H1 (cell line): ENCODE data around the gene SLC17A8. TPM values are rescaled to one million over a fixed set of nuclear protein-coding genes. Genes with fewer than 3 reads are reported as not detected.

Experiments
- CTCF ChIA-PET: fragments of 300-600 bp; sonication (Branson Sonifier 250); formaldehyde crosslinking; loops from one replicate; lab custom pipeline; 2021; ENCODE audit not compliant: partially characterized antibody; lab: Charles Lee
- POLR2A ChIA-PET: fragments of 300-600 bp; sonication (Branson Sonifier 250); formaldehyde crosslinking; loops from one replicate; lab custom pipeline; 2021; ENCODE audit warnings: inconsistent platforms; ENCODE audit not compliant: partially characterized antibody; lab: Charles Lee
- DNase-seq, 2 experiments: peaks; one replicate each; pipeline versions ENCODE4 v3.0.0 to v3.0.0-alpha.2; 2010 to 2022; ENCODE audit warnings: low spot score in 2 of 2, low read depth in 1 of 2, mixed read lengths in 1 of 2
- FAIRE-seq: peaks from 2 replicates; lab custom pipeline; 2011; peaks lifted over from hg19 to GRCh38; lab: Jason Lieb, UNC
- H2AFZ ChIP-seq: 2 replicates; pipeline ENCODE4 v1.8.1; 2012; ENCODE audit warnings: low read length, inconsistent platforms
- H2AK5ac ChIP-seq: 2 replicates; pipeline ENCODE4 v1.6.1; 2013; ENCODE audit warnings: low read depth, low read length
- H2BK120ac ChIP-seq: replicated peaks from 2 replicates; pipeline ENCODE3; 2013; ENCODE audit warnings: low read depth, low read length, inconsistent platforms
- H2BK12ac ChIP-seq: 2 replicates; pipeline ENCODE4 v1.6.1; 2013; ENCODE audit warnings: low read depth, low read length
- H2BK15ac ChIP-seq: 2 replicates; pipeline ENCODE4 v1.6.1; 2013; ENCODE audit warnings: low read length
- H2BK20ac ChIP-seq: 2 replicates; pipeline ENCODE4 v1.6.1; 2013; ENCODE audit warnings: low read length
- H2BK5ac ChIP-seq: 2 replicates; pipeline ENCODE4 v1.6.1; 2013; ENCODE audit warnings: low read depth, low read length
- H3K14ac ChIP-seq: 2 replicates; pipeline ENCODE4 v1.6.1; 2013; ENCODE audit warnings: inconsistent platforms; ENCODE audit not compliant: insufficient read length
- H3K18ac ChIP-seq: 2 replicates; pipeline ENCODE4 v1.6.1; 2013; ENCODE audit warnings: low read length; ENCODE audit errors: extremely low read depth
- H3K23ac ChIP-seq: 2 replicates; pipeline ENCODE4 v1.6.1; 2013; ENCODE audit warnings: inconsistent platforms; ENCODE audit not compliant: insufficient read length
- H3K23me2 ChIP-seq: 2 replicates; pipeline ENCODE4 v1.6.1; 2013; ENCODE audit warnings: low read depth, low read length
- H3K27ac ChIP-seq: 2 replicates; pipeline ENCODE4 v1.6.1; 2011; ENCODE audit warnings: low read depth, low read length, inconsistent platforms
- H3K27me3 ChIP-seq, 4 experiments: replicated peaks in 1 of 4; 1 replicate in 1 of 4; 2 replicates in 3 of 4; pipeline versions ENCODE4 v1.6.1 to v1.8.1; 2011 to 2013; ENCODE audit warnings: low read length in 3 of 4, mild to moderate bottlenecking in 3 of 4, inconsistent platforms in 2 of 4, mixed read lengths in 2 of 4, moderate library complexity in 1 of 4; ENCODE audit not compliant: control insufficient read depth in 3 of 4, insufficient read depth in 3 of 4; ENCODE audit errors: extremely low read depth in 1 of 4
- H3K36me3 ChIP-seq, 4 experiments: 2 replicates each; pipeline versions ENCODE4 v1.6.1 to v1.8.1; 2011 to 2013; ENCODE audit warnings: mild to moderate bottlenecking in 4 of 4, low read length in 3 of 4, moderate library complexity in 2 of 4, control low read depth in 1 of 4, inconsistent platforms in 1 of 4; ENCODE audit not compliant: insufficient read depth in 4 of 4, control insufficient read depth in 2 of 4
- H3K4ac ChIP-seq: replicated peaks from 2 replicates; pipeline ENCODE3; 2013; ENCODE audit warnings: low read length, low read depth, mixed read lengths, inconsistent platforms; ENCODE audit not compliant: insufficient read length
- H3K4me1 ChIP-seq, 4 experiments: replicated peaks in 1 of 4; 1 replicate in 1 of 4; 2 replicates in 3 of 4; pipeline versions ENCODE4 v1.6.1 to v1.8.1; 2011 to 2013; ENCODE audit warnings: low read length in 3 of 4, inconsistent platforms in 2 of 4, mixed read lengths in 1 of 4; ENCODE audit not compliant: insufficient read depth in 4 of 4, control insufficient read depth in 3 of 4
- H3K4me2 ChIP-seq, 2 experiments: 2 replicates each; pipeline versions ENCODE4 v1.6.1 to v1.8.1; 2011 to 2013; ENCODE audit warnings: low read depth in 2 of 2, low read length in 2 of 2, control low read depth in 1 of 2, inconsistent platforms in 1 of 2, mild to moderate bottlenecking in 1 of 2; ENCODE audit not compliant: insufficient read depth in 1 of 2
- H3K4me3 ChIP-seq, 4 experiments: fragments of 200-600, 300-600 bp in 1 of 4; sonication (generic), shearing (Covaris generic), sonication (Bioruptor Twin) in 1 of 4; 2 replicates each; pipeline versions ENCODE4 v1.5.1 to v1.8.1; 2011 to 2016; ENCODE audit warnings: low read length in 4 of 4, low read depth in 3 of 4, control low read depth in 2 of 4, inconsistent platforms in 2 of 4, mild to moderate bottlenecking in 2 of 4, mixed read lengths in 1 of 4, moderate library complexity in 1 of 4; ENCODE audit not compliant: insufficient read depth in 2 of 4; ENCODE audit errors: extremely low read depth in 1 of 4
- H3K56ac ChIP-seq: replicated peaks from 2 replicates; pipeline ENCODE3; 2013; ENCODE audit warnings: low read depth, mild to moderate bottlenecking, mixed read lengths, low read length, inconsistent platforms; ENCODE audit not compliant: insufficient read length
- H3K79me1 ChIP-seq: 2 replicates; pipeline ENCODE4 v1.6.1; 2013; ENCODE audit warnings: low read depth, low read length, control low read depth
- H3K79me2 ChIP-seq, 2 experiments: 2 replicates each; pipeline versions ENCODE4 v1.6.1 to v1.8.1; 2012 to 2013; ENCODE audit warnings: low read length in 2 of 2, mild to moderate bottlenecking in 2 of 2, inconsistent platforms in 1 of 2; ENCODE audit not compliant: insufficient read depth in 2 of 2, control insufficient read depth in 1 of 2
- H3K9ac ChIP-seq, 4 experiments: replicated peaks in 1 of 4; 1 replicate in 1 of 4; 2 replicates in 3 of 4; pipeline versions ENCODE4 v1.6.1 to v1.8.1; 2011 to 2013; ENCODE audit warnings: low read depth in 3 of 4, low read length in 3 of 4, control low read depth in 2 of 4, mild to moderate bottlenecking in 2 of 4, moderate library complexity in 2 of 4, inconsistent platforms in 1 of 4; ENCODE audit errors: extremely low read depth in 1 of 4
- H3K9me3 ChIP-seq, 2 experiments: 2 replicates each; pipeline versions ENCODE4 v1.6.1 to v1.8.1; 2012 to 2013; ENCODE audit warnings: mild to moderate bottlenecking in 2 of 2, moderate library complexity in 2 of 2, control low read depth in 1 of 2, inconsistent platforms in 1 of 2, low read depth in 1 of 2, low read length in 1 of 2, mixed read lengths in 1 of 2; ENCODE audit not compliant: insufficient read depth in 2 of 2
- H4K20me1 ChIP-seq, 2 experiments: replicated peaks in 1 of 2; 2 replicates each; pipeline versions ENCODE3 to v1.8.1; 2011 to 2013; ENCODE audit warnings: inconsistent platforms in 2 of 2, low read length in 2 of 2, mild to moderate bottlenecking in 1 of 2; ENCODE audit not compliant: insufficient read depth in 2 of 2, control insufficient read depth in 1 of 2
- H4K5ac ChIP-seq: 2 replicates; pipeline ENCODE4 v1.6.1; 2013; ENCODE audit warnings: low read length, low read depth, mixed read lengths, inconsistent platforms; ENCODE audit not compliant: insufficient read length
- H4K8ac ChIP-seq: 2 replicates; pipeline ENCODE4 v1.8.0; 2013; ENCODE audit warnings: mild to moderate bottlenecking, moderate library complexity, low read length, inconsistent platforms; ENCODE audit not compliant: insufficient read depth; ENCODE audit errors: extremely low read depth
- H4K91ac ChIP-seq: replicated peaks from 2 replicates; pipeline ENCODE3; 2013; ENCODE audit warnings: low read length, mixed read lengths, inconsistent platforms; ENCODE audit not compliant: insufficient read length
- MAX ChIP-seq: IDR thresholded peaks from 2 replicates; pipeline ENCODE4 v1.6.1; 2012; ENCODE audit warnings: inconsistent platforms
- RXRA ChIP-seq: IDR thresholded peaks from 2 replicates; pipeline ENCODE4 v1.6.1; 2011; ENCODE audit warnings: low read depth, mild to moderate bottlenecking, low read length, moderate library complexity; ENCODE audit not compliant: insufficient read depth
- TEAD4 ChIP-seq: IDR thresholded peaks from 2 replicates; pipeline ENCODE4 v1.6.1; 2012; ENCODE audit warnings: low read depth, low read length, inconsistent platforms, mixed read lengths
- USF2 ChIP-seq: IDR thresholded peaks from 2 replicates; pipeline ENCODE4 v1.6.1; 2011; ENCODE audit warnings: low read length, improper control_type of control experiment
- YY1 ChIP-seq: IDR thresholded peaks from 2 replicates; pipeline ENCODE4 v1.6.1; 2011; ENCODE audit warnings: low read depth, mild to moderate bottlenecking, low read length
- WGBS, 2 experiments: shearing (Covaris generic) in 1 of 2; methylation state at CpG; one replicate each; pipeline versions ENCODE4 v1.1.6 to v1.1.7; 2013 to 2015; ENCODE audit warnings: low lambda C conversion rate in 2 of 2, mixed read lengths in 2 of 2, inconsistent platforms in 1 of 2, low coverage in 1 of 2, missing lambda C conversion rate in 1 of 2; ENCODE audit not compliant: insufficient replicate concordance in 2 of 2, insufficient coverage in 1 of 2, insufficient read length in 1 of 2; ENCODE audit errors: extremely low coverage in 1 of 2, missing lambda C conversion rate in 1 of 2; 5-methylcytosine and 5-hydroxymethylcytosine counted together
- polyA plus RNA-seq, 7 experiments: library from polyadenylated mRNA; depleted of rRNA in 3 of 7; stranded (reverse) in 5 of 7; unstranded in 2 of 7; fragments of >200 nt in 5 of 7; fragments of 200-250 nt in 2 of 7; gene quantifications; 1 replicate in 5 of 7; 2 replicates in 1 of 7; 4 replicates in 1 of 7; pipeline versions ENCODE4 v1.2.1 to v1.2.3, GENCODE V29; 2011 to 2013; ENCODE audit warnings: missing spikeins in 2 of 7, mixed read lengths in 2 of 7
- total RNA-seq: library from RNA; stranded (reverse); fragmentation: NEBNext Ultra II Directional; extraction: Animal tissue kit (Norgen Biotek cat#: 25700); gene quantifications from 2 replicates; pipeline ENCODE4 v1.2.1, GENCODE V29; 2021

SLC17A8 gene
- total and polyA plus RNA-seq, 2 of the 8 experiments (the other 6 are each of a cell fraction or from before 2014, with no cell fraction given) = 0.14 to 0.30 TPM

- no peak overlapping the region for H2AK5ac ChIP-seq
- POLR2A ChIA-PET = no interaction called here
- H3K27ac ChIP-seq = no peak overlapping the region
- H4K91ac ChIP-seq = no peak overlapping the region
- no peak for TF ChIP-seq TEAD4
- no peak for TF ChIP-seq USF2
- TF ChIP-seq YY1 = no peak
- TF ChIP-seq MAX = no peak
- TF ChIP-seq RXRA = no peak
- no peak overlapping the region for H2BK15ac ChIP-seq
- H3K9me3 ChIP-seq = no peaks in the 10 kb centered on the region
- H3K23ac ChIP-seq = no peak overlapping the region
- H3K4me2 ChIP-seq = no peak overlapping the region
- no peaks in the 10 kb centered on the region for H3K79me2 ChIP-seq
- H4K20me1 ChIP-seq = no peaks in the 10 kb centered on the region
- 0 out of 2 replicates have a peak overlapping the region, but pooled peaks have one; percentile 18 for H2AFZ ChIP-seq
- H3K56ac ChIP-seq = no peak overlapping the region
- DNase-seq (no peak), FAIRE-seq (no peak)
- no peaks in the 10 kb centered on the region for H3K23me2 ChIP-seq
- no peak overlapping the region for H2BK120ac ChIP-seq
- H3K9ac ChIP-seq = no peak overlapping the region
- no peak overlapping the region for H3K18ac ChIP-seq
- no peak overlapping the region for H2BK12ac ChIP-seq
- CTCF ChIA-PET = interaction anchor here (0.7 to 2.0 kb wide), 2 partner anchors 20 to 46 kb away, joined by 3 to 9 read pairs; no protein-coding TSS in a partner anchor
- H3K14ac ChIP-seq = no peak overlapping the region
- H3K4me3 ChIP-seq = no peak overlapping the region
- no peak overlapping the region for H4K5ac ChIP-seq
- WGBS, 2 experiments = 90% methylated on average over 3 of the region's 3 CpGs; no CpG with 5 or more reads in 1 of the 2 experiments
- peaks cover 0 to 6% (median 0%) of the 10 kb centered on the region in 4 experiments; a peak in 2 of 7 replicates for H3K4me1 ChIP-seq
- no peak overlapping the region for H2BK5ac ChIP-seq
- no peaks in the 10 kb centered on the region for H3K27me3 ChIP-seq
- no peaks in the 10 kb centered on the region for H3K79me1 ChIP-seq
- H3K36me3 ChIP-seq = no peaks in the 10 kb centered on the region
- H4K8ac ChIP-seq = no peak overlapping the region
- no peak overlapping the region for H2BK20ac ChIP-seq
- no peak overlapping the region for H3K4ac ChIP-seq
Measured at GRCh38 chr12:100450735-100451134, 93.9 kb downstream of the SLC17A8 start.
